ENCODE results near the gene C2orf49.

GRCh38 chr2:105329561-105330495, 7.5 kb upstream of the C2orf49 start, which contains the start of gene TGFBRAP1:
- TF ChIP-seq EP300 (IDR thresholded peaks at IDR 0.05; ENCODE audit: low read length) (no peak), POLR2G (IDR thresholded peaks at IDR 0.05; ENCODE audit: low read depth, low read length) (peak; percentile 93), NCOA4 (IDR thresholded peaks at IDR 0.05; ENCODE audit: partially characterized antibody) (no peak)

Measured in K562 (cell line).